Hypothalamus (tissue), 51 donors: Measurements from ENCODE around the gene CTU2.

Source experiments
- DNase-seq, 51 donors: peaks; one replicate each; lab custom pipeline; 2025; lab: John Stamatoyannopoulos, UW

CTU2 gene

DNA sequence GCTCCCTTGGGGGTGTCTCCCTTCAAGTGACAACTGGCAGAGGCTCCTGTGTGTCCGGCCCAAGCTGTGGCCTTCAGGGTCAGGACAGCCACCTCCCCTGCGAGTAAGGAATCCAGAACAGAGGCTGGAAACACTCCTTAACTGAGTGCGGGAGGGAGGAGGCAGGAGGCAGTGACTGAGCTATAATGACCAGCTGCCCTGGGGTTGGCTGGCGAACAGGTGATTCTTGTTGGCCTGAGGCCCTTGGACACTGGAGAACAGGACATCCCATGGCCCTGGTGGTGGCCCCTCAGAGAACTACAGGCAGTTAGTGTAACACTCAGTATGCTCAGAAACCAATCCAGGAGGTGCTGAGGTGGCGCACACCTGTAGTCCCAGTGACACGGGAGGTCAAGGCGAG, 10.6 kb upstream of the CTU2 start:
- DNase-seq, result no peak

DNA sequence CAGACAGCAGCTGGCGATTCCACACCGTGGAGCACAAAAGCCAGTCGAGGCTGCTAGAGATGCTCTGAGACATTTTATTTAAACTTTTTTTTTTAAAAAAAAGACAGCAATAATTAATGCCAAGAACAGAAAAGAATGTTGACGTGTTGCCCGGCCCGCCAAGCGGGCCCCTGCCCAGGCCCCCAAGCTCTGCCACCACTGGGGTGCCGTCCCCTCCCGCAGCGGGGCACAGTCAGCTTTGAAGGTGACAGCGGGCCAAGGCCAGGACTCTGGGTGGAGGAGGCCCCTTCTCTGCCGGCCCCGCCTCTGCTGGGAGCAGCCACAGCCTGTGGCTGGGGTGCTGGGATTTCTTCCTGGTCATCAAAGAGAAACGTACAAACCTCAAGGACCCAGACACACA, 9.9 kb upstream of the CTU2 start:
- DNase-seq, result no peak

DNA sequence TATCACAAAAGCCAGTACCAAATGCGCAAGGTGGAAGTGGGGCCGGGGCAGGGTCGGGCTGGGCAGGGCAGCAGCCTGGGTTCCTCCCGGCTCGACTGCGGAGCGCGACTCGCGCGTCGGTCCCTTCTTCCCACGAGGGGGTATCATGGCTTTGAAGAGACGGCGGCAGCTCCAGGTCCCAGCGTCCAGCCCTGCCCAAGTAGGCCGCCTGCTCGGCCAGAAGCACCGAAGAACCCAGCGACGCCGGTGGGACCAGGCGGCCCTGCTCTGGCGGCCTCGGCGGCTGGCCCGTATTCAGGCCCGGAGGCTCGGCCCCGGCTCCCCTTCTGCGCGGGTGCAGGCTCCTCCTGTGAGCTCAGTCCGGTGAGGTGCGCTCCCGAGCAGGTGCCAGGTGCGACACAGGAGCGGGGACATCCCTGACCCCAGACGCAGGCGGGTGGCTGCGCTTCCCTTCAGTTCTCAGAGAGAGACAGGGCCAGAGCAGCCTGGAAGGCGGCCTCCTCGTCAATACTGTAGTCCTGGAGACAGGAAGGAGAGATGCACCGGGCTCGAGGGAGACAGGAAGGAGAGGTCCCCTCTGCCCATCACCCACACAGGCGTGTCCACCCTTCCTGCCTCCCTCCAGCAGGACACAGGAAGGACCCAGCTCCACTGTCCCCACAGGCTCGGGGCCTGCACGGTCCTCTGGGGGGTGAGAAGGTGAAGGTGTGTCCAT, 9.0 kb upstream of the CTU2 start:
- no peak for DNase-seq

DNA sequence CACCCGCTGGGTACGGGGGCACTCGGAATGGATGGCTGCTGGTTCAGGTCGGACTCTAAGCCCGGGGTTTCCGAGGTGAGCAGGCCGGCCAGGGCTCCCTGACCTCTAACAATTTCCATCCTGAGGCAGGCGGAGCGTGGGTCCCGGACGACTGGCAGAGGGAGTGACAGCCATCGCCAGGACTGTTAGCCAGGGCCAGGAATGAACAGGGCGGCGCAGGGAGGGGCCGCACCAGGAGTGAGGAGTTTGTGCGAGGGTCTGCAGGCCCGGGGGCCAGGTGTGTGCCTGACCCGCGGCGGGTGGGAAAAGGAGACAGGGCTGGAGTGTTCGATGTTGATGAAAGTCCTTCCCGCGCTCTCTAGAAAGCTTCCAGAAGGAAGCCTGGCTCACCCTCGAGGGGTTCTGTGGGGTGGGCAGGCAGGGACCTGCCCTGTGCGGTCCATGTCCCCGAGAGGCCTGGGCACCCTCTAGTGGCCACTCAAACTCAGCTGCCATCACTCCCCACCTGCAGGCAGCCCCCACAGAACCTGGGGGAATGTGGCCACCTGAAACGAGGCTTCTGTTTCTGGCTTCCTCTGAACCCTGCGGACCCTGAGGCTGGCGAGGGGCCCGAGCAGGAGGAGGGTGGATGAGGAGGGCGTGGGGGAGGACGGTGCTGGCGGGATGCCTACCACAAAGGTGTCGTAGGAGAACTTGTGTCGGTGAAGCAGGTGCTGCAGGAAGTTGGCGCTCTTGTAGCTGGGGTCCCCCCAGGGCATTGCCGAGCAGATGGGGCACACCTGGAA, 8.3 kb upstream of the CTU2 start:
- no peak for DNase-seq

- DNase-seq, result no peak
Observed at GRCh38 chr16:88698646-88699045, 7.7 kb upstream of the CTU2 start.

GRCh38 chr16:88699180-88699579, 7.1 kb upstream of the CTU2 start:
- DNase-seq, result no peak

DNA sequence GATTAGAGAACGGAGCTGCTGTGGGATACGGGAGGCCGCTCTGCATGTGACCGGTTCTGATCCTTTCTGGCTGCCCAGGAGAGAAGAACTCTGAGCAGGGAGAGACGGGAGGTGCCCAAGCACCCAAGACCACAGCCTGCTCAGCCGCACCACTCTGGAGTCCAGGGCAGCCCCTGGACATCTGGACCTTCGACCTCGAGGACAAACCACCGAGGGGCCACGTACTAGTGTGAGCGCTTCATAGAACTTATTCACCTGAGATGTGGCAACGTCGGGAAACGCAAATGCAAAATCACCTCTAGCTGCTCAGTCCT, 6.0 kb upstream of the CTU2 start:
- no peak for DNase-seq

DNA sequence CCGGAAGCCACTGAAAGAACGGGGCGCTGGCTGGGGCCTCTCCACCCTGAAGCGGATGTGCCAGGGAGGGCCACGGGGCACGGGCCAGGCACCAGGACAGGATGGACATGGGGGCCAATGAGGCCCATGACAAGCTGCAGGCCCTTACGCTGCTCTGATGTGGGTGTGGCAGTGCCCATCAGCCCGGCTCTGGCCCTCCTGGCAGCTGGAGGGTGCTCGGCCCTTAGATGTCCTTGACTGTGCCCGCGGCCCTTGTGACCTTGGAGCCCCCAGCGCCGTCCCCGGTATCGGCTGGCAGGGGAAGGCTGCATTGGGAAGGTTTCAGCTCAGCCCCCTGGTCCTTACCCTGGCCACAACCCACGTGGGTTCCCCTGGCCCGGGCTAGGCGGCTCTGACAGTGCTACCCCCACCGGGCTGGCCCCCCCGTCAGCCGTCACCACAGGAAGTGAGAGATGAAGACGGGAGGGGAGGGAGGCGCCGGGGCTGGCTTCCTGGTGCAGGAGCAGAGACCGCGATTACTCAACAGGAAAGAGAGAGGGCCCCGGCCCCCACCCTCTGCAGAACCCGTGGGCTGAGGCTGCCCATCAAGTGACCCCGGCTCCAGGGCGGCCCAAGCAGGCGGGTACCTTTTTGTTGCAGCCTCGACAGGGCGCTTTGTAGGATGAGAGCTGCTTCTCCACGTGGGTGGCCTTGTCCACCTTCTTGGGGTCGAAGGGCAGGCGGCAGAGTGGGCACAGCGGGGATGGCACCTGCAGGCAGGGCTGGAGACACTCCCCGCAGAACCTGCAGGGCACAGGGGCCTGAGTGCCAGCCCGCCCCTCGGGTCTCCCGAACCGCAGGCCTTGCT, 5.4 kb upstream of the CTU2 start:
- DNase-seq, result peak in 44 of 51 donors; percentile 4 to 72 (median 46)

GRCh38 chr16:88701581-88702370, 4.5 kb upstream of the CTU2 start:
- DNase-seq, result no peak

DNA sequence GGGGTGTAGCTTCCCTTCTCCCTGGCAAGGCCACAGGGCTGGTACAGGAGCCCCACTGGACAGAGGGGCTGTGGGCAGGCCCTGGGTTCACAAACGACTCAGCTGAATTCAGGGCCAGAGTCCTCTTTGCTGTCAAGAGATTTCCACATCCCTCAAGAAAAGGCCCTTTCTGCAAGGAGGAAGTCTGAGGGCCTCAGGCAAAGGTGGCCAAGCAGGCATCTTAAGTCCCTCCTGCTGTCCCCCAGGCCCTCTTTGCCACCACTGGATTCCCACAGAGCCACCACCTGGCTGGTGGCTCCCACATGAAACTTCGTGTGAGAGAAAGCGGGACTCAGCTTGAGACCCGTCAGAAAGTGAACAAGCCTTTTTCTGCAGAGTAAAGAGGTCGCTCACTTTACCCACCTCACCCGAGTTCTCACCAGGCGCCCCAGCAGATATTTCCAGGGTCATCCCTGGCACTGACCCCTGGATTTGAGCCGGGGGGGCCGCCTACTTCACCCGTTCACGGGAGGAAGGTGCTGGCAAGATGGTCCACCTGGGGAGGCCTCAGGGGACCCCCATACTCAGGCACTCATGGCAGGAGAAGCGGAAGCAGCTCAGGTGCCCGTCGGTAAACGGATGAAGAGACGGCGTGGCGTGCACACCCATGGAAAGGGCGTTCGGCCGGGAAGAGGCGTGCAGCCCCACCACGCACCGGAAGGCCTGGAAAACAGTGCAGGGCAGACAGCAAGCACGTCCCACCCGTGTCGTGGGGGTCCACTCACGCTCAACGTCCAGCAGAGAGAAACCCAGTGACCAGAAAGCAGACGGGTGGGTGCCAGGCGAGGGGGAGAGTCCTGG, 3.7 kb upstream of the CTU2 start:
- no peak for DNase-seq

GRCh38 chr16:88703486-88704309, 2.6 kb upstream of the CTU2 start:
- DNase-seq, result peak in 33 of 51 donors; percentile 6 to 67 (median 34)

- peak in 16 of 51 donors; percentile 6 to 60 (median 26) for DNase-seq
Observed at GRCh38 chr16:88705076-88705684, 1.1 kb upstream of the CTU2 start.

- peak in 4 of 51 donors; percentile 24 to 46 (median 29) for DNase-seq
Observed at GRCh38 chr16:88705801-88706228, 488 bp upstream of the CTU2 start.

DNA sequence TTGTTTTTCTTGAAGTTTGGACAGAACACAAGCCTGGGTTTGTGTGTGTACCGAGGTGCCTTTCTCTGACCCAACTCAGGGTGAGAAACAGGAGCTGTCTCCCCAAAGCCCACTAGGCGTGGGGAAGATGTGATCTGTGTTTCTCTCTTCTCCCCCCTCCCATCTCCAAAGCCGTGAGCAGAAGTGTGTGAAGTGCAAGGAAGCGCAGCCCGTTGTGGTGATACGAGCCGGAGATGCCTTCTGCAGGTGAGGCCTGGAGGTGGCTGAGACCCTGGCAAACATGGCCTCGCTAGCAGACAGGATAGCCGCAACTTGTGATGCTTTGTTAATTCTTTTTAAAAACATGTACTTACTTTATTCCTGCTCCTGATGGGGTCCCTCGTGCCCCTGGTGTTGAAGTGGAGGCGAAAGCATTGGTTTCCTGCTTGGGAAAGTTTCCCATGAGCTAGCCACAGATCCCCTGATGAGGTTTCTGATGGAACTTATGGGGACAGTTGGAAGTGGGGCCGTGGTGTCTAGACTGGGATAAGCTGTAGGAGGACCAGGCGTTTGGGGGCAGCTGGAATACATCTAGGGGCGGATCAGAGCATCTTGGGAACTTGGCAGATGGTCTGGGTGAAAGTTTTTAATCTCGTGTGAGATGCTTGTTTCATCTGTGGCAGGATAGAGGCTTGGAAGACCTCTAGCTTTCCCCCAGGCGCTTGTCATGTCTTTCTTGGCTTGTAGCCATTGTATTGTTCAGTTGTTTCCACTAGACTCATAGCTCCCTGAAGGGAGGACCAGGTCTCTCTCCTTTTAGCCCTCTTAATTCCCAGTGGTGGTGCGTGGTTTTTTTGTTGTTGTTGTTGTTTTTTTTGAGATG, 893 bp downstream of the CTU2 start:
- no peak for DNase-seq

GRCh38 chr16:88710556-88710955, 4.3 kb downstream of the CTU2 start:
- no peak for DNase-seq

DNA sequence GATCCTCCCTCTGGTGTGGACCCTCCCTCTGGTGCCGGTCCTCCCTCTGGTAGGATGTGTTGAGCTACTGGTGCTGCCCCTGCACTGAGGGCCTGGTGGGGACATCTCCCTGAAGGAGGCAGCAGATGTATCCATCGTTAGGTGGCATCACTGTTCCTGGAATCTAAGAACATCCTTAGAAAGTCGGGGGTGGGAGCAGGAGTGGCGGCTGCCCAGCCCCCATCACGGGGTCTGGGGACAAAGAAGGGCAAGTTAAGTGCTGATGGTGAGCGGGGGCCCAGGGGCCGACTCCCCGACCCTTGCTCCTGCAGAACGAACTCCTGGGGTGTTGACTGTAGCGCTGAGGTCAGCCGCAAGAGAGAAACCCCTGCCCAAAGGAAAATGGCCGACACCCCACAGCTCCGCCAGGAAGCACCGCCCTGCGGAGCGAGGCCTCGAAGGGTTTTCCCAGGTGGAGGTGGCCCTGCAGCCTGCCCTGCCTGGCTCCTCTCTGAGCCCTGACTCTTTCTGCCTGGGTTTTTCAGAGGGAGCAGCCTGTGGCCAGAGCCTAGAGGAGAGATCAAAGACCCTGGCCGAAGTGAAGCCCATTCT, 5.5 kb downstream of the CTU2 start:
- no peak for DNase-seq
